PC-3 (cell line): ENCODE measurements around the gene JAKMIP1. TPM values are rescaled to one million over a fixed set of nuclear protein-coding genes. Genes with fewer than 3 reads are reported as not detected.
"Not testable (repeated sequence)": the region's sequence is repeated elsewhere in the genome, so short reads cannot be mapped to it uniquely, and the experiment has no call there.

Experiments
- ATAC-seq: fragments of 200-7000 bp; cut with Tn5 transposase; 2 replicates; pipeline ENCODE4 v1.9.1; 2020; ENCODE audit warnings: mild to moderate bottlenecking, moderate library complexity
- BruUV-seq: library from RNA; stranded (reverse); fragments of 400-500 nt; replicated peaks from 2 replicates; lab custom pipeline; 2021; lab: Mats Ljungman, UMichigan
- CTCF ChIA-PET: fragments of 300-600 bp; sonication (Branson Sonifier 250); formaldehyde crosslinking; loops from one replicate; lab custom pipeline; 2022; ENCODE audit warnings: antibody characterized with exemption; lab: Charles Lee
- POLR2A ChIA-PET: fragments of 300-600 bp; sonication (Branson Sonifier 250); formaldehyde crosslinking; loops from one replicate; lab custom pipeline; 2022; ENCODE audit warnings: antibody characterized with exemption; ENCODE audit not compliant: unreplicated experiment; lab: Charles Lee
- DNase-seq: peaks from one replicate; pipeline ENCODE4 v3.0.0-alpha.2; 2015
- H2AFZ ChIP-seq: fragments of 300-600 bp; sonication (generic); 2 replicates; pipeline ENCODE4 v1.6.0; 2016; ENCODE audit warnings: antibody characterized with exemption, low read length
- H3F3A ChIP-seq: fragments of 300-600 bp; sonication (generic); one replicate; pipeline ENCODE4 v1.6.0; 2017; ENCODE audit warnings: antibody characterized with exemption, low read length, control low read depth, mild to moderate bottlenecking; ENCODE audit not compliant: unreplicated experiment
- H3K27ac ChIP-seq: fragments of 300-600 bp; sonication (generic); 2 replicates; pipeline ENCODE4 v1.5.1; 2016; ENCODE audit warnings: mild to moderate bottlenecking, low read length
- H3K27me3 ChIP-seq: fragments of 300-600 bp; sonication (generic); 2 replicates; pipeline ENCODE4 v1.6.1; 2016; ENCODE audit warnings: low read length, mixed read lengths
- H3K36me3 ChIP-seq: fragments of 300-600 bp; sonication (generic); 2 replicates; pipeline ENCODE4 v1.6.1; 2016; ENCODE audit warnings: low read depth, mixed run types, low read length, mixed read lengths
- H3K4me1 ChIP-seq: fragments of 300-600 bp; sonication (generic); 2 replicates; pipeline ENCODE4 v1.5.1; 2016; ENCODE audit warnings: low read length; ENCODE audit not compliant: insufficient read depth
- H3K4me2 ChIP-seq: fragments of 300-600 bp; sonication (generic); 2 replicates; pipeline ENCODE4 v1.6.0; 2016; ENCODE audit warnings: low read length
- H3K4me3 ChIP-seq: fragments of 300-600 bp; sonication (generic); 2 replicates; pipeline ENCODE4 v1.5.1; 2016; ENCODE audit warnings: mild to moderate bottlenecking, low read length, mixed read lengths
- H3K79me2 ChIP-seq: fragments of 300-600 bp; sonication (generic); 2 replicates; pipeline ENCODE4 v1.6.1; 2017; ENCODE audit warnings: low read length, mixed read lengths
- H3K9ac ChIP-seq: fragments of 300-600 bp; sonication (generic); 2 replicates; pipeline ENCODE4 v1.6.0; 2016; ENCODE audit warnings: mild to moderate bottlenecking, low read length
- H3K9me2 ChIP-seq: fragments of 300-600 bp; sonication (generic); replicated peaks from 2 replicates; pipeline ENCODE4 v1.6.1; 2016; ENCODE audit warnings: mixed run types, low read length, mixed read lengths
- H3K9me3 ChIP-seq: fragments of 300-600 bp; sonication (generic); 2 replicates; pipeline ENCODE4 v1.6.1; 2016; ENCODE audit warnings: low read length, mixed read lengths
- H4K20me1 ChIP-seq: fragments of 300-600 bp; sonication (generic); 2 replicates; pipeline ENCODE4 v1.6.1; 2016; ENCODE audit warnings: low read length, mixed read lengths
- EZH2 ChIP-seq: fragments of 300-600 bp; sonication (generic); IDR thresholded peaks from one replicate; pipeline ENCODE4 v1.6.1; 2017; ENCODE audit warnings: antibody characterized with exemption, mild to moderate bottlenecking, low read length; ENCODE audit not compliant: unreplicated experiment
- EZH2phosphoT487 ChIP-seq: fragments of 300-600 bp; sonication (generic); IDR thresholded peaks from 2 replicates; pipeline ENCODE4 v1.6.1; 2018; ENCODE audit warnings: mild to moderate bottlenecking, antibody characterized with exemption, low read length, borderline replicate concordance
- intact Hi-C: fragments of 100-400 bp; cut with micrococcal nuclease; formaldehyde crosslinking; loops from 2 replicates; pipeline ENCODE4 v1.9.0; 2023
- total RNA-seq: library from RNA; depleted of rRNA; stranded (reverse); fragments of >200 nt; gene quantifications from 2 replicates; pipeline ENCODE4 v1.2.3, GENCODE V29; 2014
- TF ChIP-seq, protein P1 (sequence below): fragments of 300-600 bp; sonication (generic); conservative IDR thresholded peaks from 2 replicates; pipeline ENCODE4 v1.5.1; 2017; ENCODE audit warnings: antibody characterized with exemption, low read depth, mild to moderate bottlenecking, low read length

Gene JAKMIP1
- total RNA-seq, 1 experiment from 2014 or later: 0.04 TPM

DNA sequence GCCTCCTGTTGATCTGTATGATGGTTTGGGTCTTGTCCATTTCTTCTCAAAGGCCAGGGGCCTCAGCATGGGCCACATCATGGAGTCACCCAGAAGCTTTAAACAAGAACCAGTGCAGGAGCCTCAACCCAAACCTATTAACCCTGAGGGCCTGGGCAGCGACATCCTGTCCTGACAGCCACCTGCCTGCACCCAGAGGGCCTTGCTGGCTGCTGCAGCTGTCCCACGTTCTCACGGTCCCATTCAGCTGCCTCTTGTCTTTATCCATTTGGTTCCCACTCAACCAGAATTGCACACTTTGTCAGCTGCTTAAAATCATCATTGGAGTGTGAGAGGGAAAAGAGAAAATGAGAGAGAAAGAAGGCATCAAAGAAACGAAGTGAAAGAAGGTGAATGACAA, 203.7 kb downstream of the JAKMIP1 start:
- Histone ChIP-seq H3K4me2 (no peak overlapping the region), H3K4me3 (no peak overlapping the region), H3K9me2 (no peaks in the 10 kb centered on the region), H3K36me3 (no peaks in the 10 kb centered on the region), H3K27ac (no peak overlapping the region), H3K27me3 (peaks cover 24% of the 10 kb centered on the region), H3K9ac (no peak overlapping the region), H3K4me1 (no peaks in the 10 kb centered on the region), H3K9me3 (no peaks in the 10 kb centered on the region), H3F3A (no peaks in the 10 kb centered on the region), H4K20me1 (no peaks in the 10 kb centered on the region), H3K79me2 (no peaks in the 10 kb centered on the region), H2AFZ (no peak overlapping the region)
- CTCF ChIA-PET: no interaction called here
- DNase-seq: no peak
- BruUV-seq: no TSS peak
- intact Hi-C loops: no loop called here
- POLR2A ChIA-PET: no interaction called here
- ATAC-seq: no peak
- TF ChIP-seq EZH2 (no peak), EZH2phosphoT487 (no peak)
- TF ChIP-seq, protein P1, sequence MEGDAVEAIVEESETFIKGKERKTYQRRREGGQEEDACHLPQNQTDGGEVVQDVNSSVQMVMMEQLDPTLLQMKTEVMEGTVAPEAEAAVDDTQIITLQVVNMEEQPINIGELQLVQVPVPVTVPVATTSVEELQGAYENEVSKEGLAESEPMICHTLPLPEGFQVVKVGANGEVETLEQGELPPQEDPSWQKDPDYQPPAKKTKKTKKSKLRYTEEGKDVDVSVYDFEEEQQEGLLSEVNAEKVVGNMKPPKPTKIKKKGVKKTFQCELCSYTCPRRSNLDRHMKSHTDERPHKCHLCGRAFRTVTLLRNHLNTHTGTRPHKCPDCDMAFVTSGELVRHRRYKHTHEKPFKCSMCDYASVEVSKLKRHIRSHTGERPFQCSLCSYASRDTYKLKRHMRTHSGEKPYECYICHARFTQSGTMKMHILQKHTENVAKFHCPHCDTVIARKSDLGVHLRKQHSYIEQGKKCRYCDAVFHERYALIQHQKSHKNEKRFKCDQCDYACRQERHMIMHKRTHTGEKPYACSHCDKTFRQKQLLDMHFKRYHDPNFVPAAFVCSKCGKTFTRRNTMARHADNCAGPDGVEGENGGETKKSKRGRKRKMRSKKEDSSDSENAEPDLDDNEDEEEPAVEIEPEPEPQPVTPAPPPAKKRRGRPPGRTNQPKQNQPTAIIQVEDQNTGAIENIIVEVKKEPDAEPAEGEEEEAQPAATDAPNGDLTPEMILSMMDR: no peak

DNA sequence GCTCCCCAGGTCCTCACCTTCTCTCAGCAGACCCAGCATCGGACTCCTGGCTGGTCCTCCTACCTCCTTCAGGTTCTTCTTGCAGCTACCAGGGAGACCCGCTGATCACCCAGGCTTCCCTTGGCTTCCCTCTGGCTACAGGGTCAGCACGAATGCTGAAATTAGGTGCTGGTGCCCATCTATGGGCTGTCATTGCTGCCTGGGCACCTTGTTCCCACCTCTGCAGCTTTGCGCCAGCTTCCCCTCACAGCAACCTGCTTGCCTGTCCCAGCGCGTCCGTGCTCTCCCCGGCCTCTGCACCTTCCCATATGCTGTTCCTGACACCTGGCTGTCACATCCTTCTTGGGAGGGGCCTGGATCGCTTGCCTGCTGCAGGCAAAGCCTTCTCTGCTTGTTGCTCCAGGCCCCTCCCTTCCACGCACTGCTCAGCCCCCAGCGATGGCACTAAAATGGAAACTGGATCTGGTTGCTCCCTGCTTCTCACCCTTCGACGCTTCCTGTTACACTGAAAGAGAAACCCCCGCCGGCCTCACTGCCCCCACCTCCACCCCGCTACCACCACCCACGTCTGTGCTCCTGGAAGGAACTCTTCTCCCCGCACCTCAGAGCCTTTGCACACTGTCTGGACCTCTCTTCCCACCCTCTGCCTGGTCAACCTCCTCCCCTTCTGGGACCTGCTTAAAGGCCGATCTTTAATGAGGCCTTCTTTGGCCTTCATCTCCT, 204.3 kb downstream of the JAKMIP1 start:
- no peak overlapping the region for H3K27ac ChIP-seq
- no peaks in the 10 kb centered on the region for H3K9me3 ChIP-seq
- H3K27me3 ChIP-seq: peaks cover 24% of the 10 kb centered on the region
- TF ChIP-seq EZH2phosphoT487 (no peak), EZH2 (no peak)
- intact Hi-C loops: no loop called here
- H3K9me2 ChIP-seq: no peaks in the 10 kb centered on the region
- no peaks in the 10 kb centered on the region for H4K20me1 ChIP-seq
- no peaks in the 10 kb centered on the region for H3K4me1 ChIP-seq
- BruUV-seq: no TSS peak
- no peak overlapping the region for H3K9ac ChIP-seq
- ATAC-seq (no peak), DNase-seq (no peak)
- no peaks in the 10 kb centered on the region for H3K36me3 ChIP-seq
- ChIA-PET POLR2A (interaction anchor here (0.6 kb wide), 1 partner anchor 451 kb away, joined by 3 read pairs; no protein-coding TSS in a partner anchor), CTCF (no interaction called here)
- no peak overlapping the region for H3K4me2 ChIP-seq
- no peak overlapping the region for H2AFZ ChIP-seq
- H3K79me2 ChIP-seq: no peaks in the 10 kb centered on the region
- no peak overlapping the region for H3K4me3 ChIP-seq
- H3F3A ChIP-seq: no peaks in the 10 kb centered on the region

DNA sequence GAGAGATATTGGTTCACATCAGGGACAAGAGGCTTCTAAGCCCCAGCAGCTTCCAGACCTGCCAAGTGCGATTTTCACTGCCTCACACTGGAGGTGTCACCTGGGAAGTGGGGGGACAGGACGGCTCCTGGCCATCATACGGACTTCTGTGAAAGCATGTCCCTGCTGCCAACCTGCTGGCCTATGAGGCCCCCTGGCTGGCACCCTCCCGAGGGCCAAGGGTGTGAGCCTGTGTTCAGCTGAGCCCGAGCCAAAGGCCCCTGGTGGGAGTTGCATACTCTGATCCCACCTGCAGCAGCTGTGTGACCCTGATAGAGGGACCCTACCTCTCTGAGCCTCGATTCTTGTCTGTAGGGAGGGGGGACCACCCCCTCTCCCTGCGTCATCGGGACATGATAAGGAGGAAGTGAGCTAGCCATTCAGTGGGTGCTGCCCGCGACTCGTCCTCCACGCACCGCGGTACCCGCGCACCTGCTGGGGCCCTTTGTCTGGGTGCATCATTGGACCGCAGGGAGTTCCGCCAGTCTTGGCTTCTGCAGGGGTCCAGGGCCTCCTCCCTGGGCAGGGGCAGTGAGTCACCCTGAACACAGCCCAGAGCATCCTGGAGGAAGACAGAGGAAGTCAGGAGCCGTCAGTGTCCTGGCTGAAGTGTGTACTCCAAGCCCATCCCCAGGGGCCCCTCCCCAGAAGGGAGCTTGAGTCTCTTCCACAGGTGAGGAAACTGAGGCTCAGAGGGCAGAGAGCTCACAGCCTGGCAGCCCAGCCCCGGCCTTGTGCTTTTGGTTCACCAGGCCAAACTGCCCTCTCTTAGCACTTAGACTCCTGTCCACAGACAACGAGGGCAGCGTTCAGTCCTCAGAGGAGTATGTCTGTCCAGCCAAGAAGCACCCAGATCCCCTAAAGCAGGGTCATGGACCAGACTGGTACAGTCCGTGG, 206.2 kb downstream of the JAKMIP1 start:
- Histone ChIP-seq H2AFZ (no peak overlapping the region), H3K4me1 (no peaks in the 10 kb centered on the region), H3K9me3 (no peaks in the 10 kb centered on the region), H3K9ac (no peak overlapping the region), H3K36me3 (no peaks in the 10 kb centered on the region), H3F3A (no peaks in the 10 kb centered on the region), H4K20me1 (no peaks in the 10 kb centered on the region), H3K27ac (no peak overlapping the region), H3K4me3 (no peak overlapping the region), H3K9me2 (no peaks in the 10 kb centered on the region), H3K27me3 (peaks cover 12% of the 10 kb centered on the region), H3K4me2 (no peak overlapping the region), H3K79me2 (no peaks in the 10 kb centered on the region)
- ChIA-PET POLR2A (no interaction called here), CTCF (no interaction called here)
- no peak for ATAC-seq
- no peak for DNase-seq
- no TSS peak for BruUV-seq
- TF ChIP-seq, protein P1: no peak
- TF ChIP-seq EZH2 (no peak), EZH2phosphoT487 (no peak)
- intact Hi-C loops: no loop called here

DNA sequence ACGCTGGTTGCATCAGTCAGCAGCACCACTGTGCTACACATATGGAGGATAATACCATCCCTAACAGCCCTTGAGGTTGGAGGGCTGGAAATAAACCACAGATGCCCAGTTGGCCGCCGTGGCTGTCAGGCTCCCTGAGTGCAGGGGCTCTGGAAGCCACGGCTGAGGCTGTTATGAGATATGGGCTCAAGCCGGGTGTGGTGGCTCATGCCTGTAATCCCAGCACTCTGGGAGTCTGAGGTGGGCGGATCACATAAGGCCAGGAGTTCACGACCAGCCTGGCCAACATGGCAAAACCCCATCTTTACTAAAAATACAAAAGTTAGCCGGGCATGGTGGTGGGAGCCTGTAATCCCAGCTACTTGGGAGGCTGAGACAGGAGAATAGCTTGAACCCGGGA, 207.0 kb downstream of the JAKMIP1 start:
- CTCF ChIA-PET, POLR2A ChIA-PET, BruUV-seq: not testable (repeated sequence)

More for the DNA sequence above, 207.0 kb downstream of the JAKMIP1 start:
- H3K9me2 ChIP-seq, DNase-seq, H4K20me1 ChIP-seq, intact Hi-C loops, H2AFZ ChIP-seq, H3K79me2 ChIP-seq, H3K9me3 ChIP-seq, H3K4me1 ChIP-seq, H3K4me2 ChIP-seq, H3K9ac ChIP-seq, H3K36me3 ChIP-seq, H3K4me3 ChIP-seq, ATAC-seq, H3F3A ChIP-seq, H3K27ac ChIP-seq: not testable (repeated sequence)
- H3K27me3 ChIP-seq: peaks cover 13% of the 10 kb centered on the region; the same call in 1 of the 2 replicates
